HepG2 (cell line): ENCODE data around the gene AK9. TPM values are rescaled to one million over a fixed set of nuclear protein-coding genes. Genes with fewer than 3 reads are reported as not detected.

Experiments
- CREB3 ChIP-seq: sonication (generic); formaldehyde crosslinking; IDR thresholded peaks from 2 replicates; pipeline ENCODE4 v1.5.0; 2020; ENCODE audit warnings: missing genetic modification reagents
- ISX ChIP-seq: sonication (generic); formaldehyde crosslinking; conservative IDR thresholded peaks from 2 replicates; pipeline ENCODE4 v1.5.0; 2020; ENCODE audit warnings: missing genetic modification reagents
- KAT8 ChIP-seq: IDR thresholded peaks from 2 replicates; pipeline ENCODE4 v1.6.1; 2016; ENCODE audit warnings: missing genetic modification reagents, missing compliant biosample characterization
- MED1 ChIP-seq: sonication (generic); formaldehyde crosslinking; IDR thresholded peaks from 2 replicates; pipeline ENCODE4 v1.4.0; 2020; ENCODE audit warnings: missing genetic modification reagents
- MIER3 ChIP-seq: IDR thresholded peaks from 2 replicates; pipeline ENCODE4 v1.6.1; 2016; ENCODE audit warnings: missing compliant biosample characterization, borderline replicate concordance
- MZF1 ChIP-seq: sonication (generic); formaldehyde crosslinking; IDR thresholded peaks from 2 replicates; pipeline ENCODE4 v1.8.1; 2023; ENCODE audit warnings: mild to moderate bottlenecking, missing genetic modification reagents, borderline replicate concordance
- SNAPC4 ChIP-seq: sonication (generic); formaldehyde crosslinking; IDR thresholded peaks from 2 replicates; pipeline ENCODE4 v1.4.0; 2020; ENCODE audit warnings: mild to moderate bottlenecking, missing genetic modification reagents
- SP1 ChIP-seq, 2 experiments: fragments of 450-650 bp in 1 of 2; sonication (generic) in 1 of 2; formaldehyde crosslinking in 1 of 2; IDR thresholded peaks; 2 replicates each; pipeline versions ENCODE4 v1.4.0 to v1.6.1; 2016 to 2020; ENCODE audit warnings: missing genetic modification reagents in 1 of 2
- SRF ChIP-seq: IDR thresholded peaks from 2 replicates; pipeline ENCODE4 v1.6.1; 2011; ENCODE audit warnings: mild to moderate bottlenecking, low read depth, low read length, moderate library complexity
- TBX2 ChIP-seq: sonication (generic); formaldehyde crosslinking; IDR thresholded peaks from 2 replicates; pipeline ENCODE4 v1.5.0; 2020; ENCODE audit warnings: missing genetic modification reagents, mild to moderate bottlenecking, borderline replicate concordance
- ZMAT5 ChIP-seq: sonication (generic); formaldehyde crosslinking; IDR thresholded peaks from 2 replicates; pipeline ENCODE4 v1.5.0; 2020; ENCODE audit warnings: mild to moderate bottlenecking, low read depth, missing genetic modification reagents, borderline replicate concordance
- ZNF160 ChIP-seq: sonication (generic); formaldehyde crosslinking; IDR thresholded peaks from 2 replicates; pipeline ENCODE4 v1.8.0; 2022; ENCODE audit warnings: mild to moderate bottlenecking, inconsistent platforms, missing genetic modification reagents
- ZNF446 ChIP-seq: sonication (generic); formaldehyde crosslinking; IDR thresholded peaks from 2 replicates; pipeline ENCODE4 v1.5.0; 2020; ENCODE audit warnings: mild to moderate bottlenecking, missing genetic modification reagents
- ZNF607 ChIP-seq: sonication (generic); formaldehyde crosslinking; IDR thresholded peaks from 2 replicates; pipeline ENCODE4 v1.5.1; 2020; ENCODE audit warnings: missing genetic modification reagents, mild to moderate bottlenecking, borderline replicate concordance
- ZNF615 ChIP-seq: sonication (generic); formaldehyde crosslinking; IDR thresholded peaks from 2 replicates; pipeline ENCODE4 v1.5.0; 2020; ENCODE audit warnings: mild to moderate bottlenecking, missing genetic modification reagents, borderline replicate concordance
- polyA plus RNA-seq, 8 experiments: library from polyadenylated mRNA; depleted of rRNA in 3 of 8; stranded (reverse) in 7 of 8; unstranded in 1 of 8; fragments of >200 nt; fragmentation: Illumina TruSeq in 4 of 8; extraction: Trizol in 4 of 8; gene quantifications; 2 replicates each; pipeline versions ENCODE4 v1.2.1 to v1.2.3, GENCODE V29; 2011 to 2016; ENCODE audit warnings: low read depth in 4 of 8, missing spikeins in 1 of 8, mixed read lengths in 1 of 8; ENCODE audit not compliant: insufficient read depth in 1 of 8
- total RNA-seq, 5 experiments: library from RNA; depleted of rRNA; stranded (reverse); fragments of >200 nt; fragmentation: Illumina TruSeq; extraction: Trizol; gene quantifications; 2 replicates each; pipeline ENCODE4 v1.2.3, GENCODE V29; 2016; ENCODE audit warnings: low read depth in 1 of 5
- TF ChIP-seq, protein P1 (sequence below): IDR thresholded peaks from 2 replicates; pipeline ENCODE4 v1.6.1; 2016; ENCODE audit warnings: missing compliant biosample characterization, missing genetic modification reagents, borderline replicate concordance
- TF ChIP-seq, protein P2 (sequence below): sonication (generic); formaldehyde crosslinking; IDR thresholded peaks from 2 replicates; pipeline ENCODE4 v1.8.0; 2022; ENCODE audit warnings: mild to moderate bottlenecking, missing genetic modification reagents; ENCODE audit not compliant: insufficient replicate concordance

Gene AK9
- total and polyA plus RNA-seq, 2 of the 13 experiments (the other 11 are each of a cell fraction or from before 2014, with no cell fraction given): 3.2 to 4.8 TPM

GRCh38 chr6:109690737-109691621, at the start of gene AK9, which contains the start of gene FIG4 (continued):
- TF ChIP-seq MZF1 (no peak), ISX (CRISPR knock-in tag) (no peak), KAT8 (peak; percentile 85), SRF (0 out of 2 replicates have a peak, but pooled peaks have one; percentile 32), SNAPC4 (CRISPR knock-in tag) (0 out of 2 replicates have a peak, but pooled peaks have one; percentile 20), ZNF160 (CRISPR knock-in tag) (peak; percentile 72; the same call in 1 of the 2 replicates), SP1 (IDR thresholded peaks at IDR 0.05) (no peak), SP1 (CRISPR knock-in tag; IDR thresholded peaks at IDR 0.05) (peak; percentile 74), TBX2 (CRISPR knock-in tag) (peak; percentile 55; the same call in 1 of the 2 replicates), ZNF607 (CRISPR knock-in tag) (0 out of 2 replicates have a peak, but pooled peaks have one; percentile 18), MED1 (CRISPR knock-in tag) (peak; percentile 53; the same call in 1 of the 2 replicates), MIER3 (CRISPR knock-in tag) (peak; percentile 11; the same call in 1 of the 2 replicates), ZNF446 (CRISPR knock-in tag) (0 out of 2 replicates have a peak, but pooled peaks have one; percentile 63), ZNF615 (no peak), ZMAT5 (CRISPR knock-in tag) (no peak), CREB3 (CRISPR knock-in tag) (0 out of 2 replicates have a peak, but pooled peaks have one; percentile 66)
- TF ChIP-seq, protein P1, sequence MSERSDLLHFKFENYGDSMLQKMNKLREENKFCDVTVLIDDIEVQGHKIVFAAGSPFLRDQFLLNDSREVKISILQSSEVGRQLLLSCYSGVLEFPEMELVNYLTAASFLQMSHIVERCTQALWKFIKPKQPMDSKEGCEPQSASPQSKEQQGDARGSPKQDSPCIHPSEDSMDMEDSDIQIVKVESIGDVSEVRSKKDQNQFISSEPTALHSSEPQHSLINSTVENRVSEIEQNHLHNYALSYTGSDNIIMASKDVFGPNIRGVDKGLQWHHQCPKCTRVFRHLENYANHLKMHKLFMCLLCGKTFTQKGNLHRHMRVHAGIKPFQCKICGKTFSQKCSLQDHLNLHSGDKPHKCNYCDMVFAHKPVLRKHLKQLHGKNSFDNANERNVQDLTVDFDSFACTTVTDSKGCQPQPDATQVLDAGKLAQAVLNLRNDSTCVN (CRISPR knock-in tag): 0 out of 2 replicates have a peak, but pooled peaks have one; percentile 52
- TF ChIP-seq, protein P2, sequence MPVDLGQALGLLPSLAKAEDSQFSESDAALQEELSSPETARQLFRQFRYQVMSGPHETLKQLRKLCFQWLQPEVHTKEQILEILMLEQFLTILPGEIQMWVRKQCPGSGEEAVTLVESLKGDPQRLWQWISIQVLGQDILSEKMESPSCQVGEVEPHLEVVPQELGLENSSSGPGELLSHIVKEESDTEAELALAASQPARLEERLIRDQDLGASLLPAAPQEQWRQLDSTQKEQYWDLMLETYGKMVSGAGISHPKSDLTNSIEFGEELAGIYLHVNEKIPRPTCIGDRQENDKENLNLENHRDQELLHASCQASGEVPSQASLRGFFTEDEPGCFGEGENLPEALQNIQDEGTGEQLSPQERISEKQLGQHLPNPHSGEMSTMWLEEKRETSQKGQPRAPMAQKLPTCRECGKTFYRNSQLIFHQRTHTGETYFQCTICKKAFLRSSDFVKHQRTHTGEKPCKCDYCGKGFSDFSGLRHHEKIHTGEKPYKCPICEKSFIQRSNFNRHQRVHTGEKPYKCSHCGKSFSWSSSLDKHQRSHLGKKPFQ (CRISPR knock-in tag): no peak
